SK-N-SH (cell line): ENCODE measurements around the gene PACSIN1. TPM values are rescaled to one million over a fixed set of nuclear protein-coding genes. Genes with fewer than 3 reads are reported as not detected.

Experiments used
- CTCF ChIA-PET: fragments of 300-600, 350-600 bp; formaldehyde crosslinking; extraction: SDS; loops from one replicate; lab custom pipeline; 2021; lab: Yijun Ruan, JAX
- POLR2A ChIA-PET: fragments of 350-600 bp; sonication (Branson Sonifier 250); formaldehyde crosslinking; extraction: SDS; loops from one replicate; lab custom pipeline; 2020; ENCODE audit warnings: antibody characterized with exemption, inconsistent platforms; lab: Yijun Ruan, JAX
- DNase-seq: peaks from one replicate; pipeline ENCODE4 v3.0.0; 2012
- H2AFZ ChIP-seq: fragments of 200-600 bp; sonication (generic); 2 replicates; pipeline ENCODE4 v1.8.1; 2016; ENCODE audit warnings: antibody characterized with exemption, mild to moderate bottlenecking, low read depth
- H3F3A ChIP-seq: fragments of 200-600 bp; sonication (generic); replicated peaks from 2 replicates; pipeline ENCODE3; 2016; ENCODE audit warnings: antibody characterized with exemption, mild to moderate bottlenecking; ENCODE audit not compliant: insufficient read depth
- H3K27ac ChIP-seq, 2 experiments: fragments of 200-500 bp in 1 of 2; fragments of 200-600 bp in 1 of 2; sonication (Bioruptor generic) in 1 of 2; sonication (generic), shearing (Covaris generic) in 1 of 2; 2 replicates each; pipeline versions ENCODE4 v1.5.1 to v1.6.1; 2014 to 2016; ENCODE audit warnings: low read depth in 2 of 2, inconsistent platforms in 1 of 2, low read length in 1 of 2, mild to moderate bottlenecking in 1 of 2, mixed read lengths in 1 of 2
- H3K27me3 ChIP-seq: fragments of 200-600 bp; sonication (generic), shearing (Covaris generic); 2 replicates; pipeline ENCODE4 v1.6.1; 2016; ENCODE audit warnings: mixed run types; ENCODE audit not compliant: insufficient read depth
- H3K36me3 ChIP-seq, 2 experiments: fragments of 200-500 bp in 1 of 2; fragments of 200-600 bp in 1 of 2; sonication (Bioruptor generic) in 1 of 2; sonication (generic) in 1 of 2; replicated peaks in 1 of 2; 2 replicates each; pipeline versions ENCODE3 to v1.5.1; 2014 to 2016; ENCODE audit warnings: low read length in 1 of 2, mild to moderate bottlenecking in 1 of 2; ENCODE audit not compliant: insufficient read depth in 2 of 2, control insufficient read depth in 1 of 2
- H3K4me1 ChIP-seq, 2 experiments: fragments of 200-500 bp in 1 of 2; fragments of 200-600 bp in 1 of 2; sonication (Bioruptor generic) in 1 of 2; sonication (generic), shearing (Covaris generic) in 1 of 2; 2 replicates each; pipeline versions ENCODE4 v1.5.1 to v1.6.1; 2014 to 2016; ENCODE audit warnings: low read depth in 1 of 2, low read length in 1 of 2, mixed run types in 1 of 2; ENCODE audit not compliant: insufficient read depth in 2 of 2, control insufficient read depth in 1 of 2
- H3K4me2 ChIP-seq: fragments of 200-600 bp; sonication (generic), shearing (Covaris generic); 2 replicates; pipeline ENCODE4 v1.6.1; 2017; ENCODE audit warnings: mixed run types
- H3K4me3 ChIP-seq, 2 experiments: fragments of 200-500 bp in 1 of 2; fragments of 200-600 bp in 1 of 2; sonication (Bioruptor generic) in 1 of 2; sonication (generic), shearing (Covaris generic) in 1 of 2; 2 replicates each; pipeline versions ENCODE4 v1.5.1 to v1.8.1; 2014 to 2016; ENCODE audit warnings: low read depth in 2 of 2, inconsistent platforms in 1 of 2, low read length in 1 of 2, mild to moderate bottlenecking in 1 of 2, mixed read lengths in 1 of 2, moderate library complexity in 1 of 2
- H3K79me2 ChIP-seq: fragments of 200-600 bp; sonication (generic); 2 replicates; pipeline ENCODE4 v1.8.1; 2017; ENCODE audit warnings: mild to moderate bottlenecking; ENCODE audit not compliant: insufficient read depth
- H3K9ac ChIP-seq: fragments of 200-600 bp; sonication (generic); 2 replicates; pipeline ENCODE4 v1.6.1; 2017; ENCODE audit warnings: mixed run types
- H3K9me2 ChIP-seq: fragments of 200-600 bp; sonication (generic); 2 replicates; pipeline ENCODE4 v1.6.1; 2017; ENCODE audit warnings: mixed run types
- H3K9me3 ChIP-seq: fragments of 200-600 bp; sonication (generic); 2 replicates; pipeline ENCODE4 v1.6.1; 2017; ENCODE audit warnings: mixed run types, mild to moderate bottlenecking, moderate library complexity
- H4K20me1 ChIP-seq: fragments of 200-600 bp; sonication (generic); 2 replicates; pipeline ENCODE4 v1.6.1; 2017; ENCODE audit warnings: mild to moderate bottlenecking, mixed run types; ENCODE audit not compliant: insufficient read depth
- EP300 ChIP-seq, 2 experiments: IDR thresholded peaks; 2 replicates each; pipeline versions ENCODE4 v1.4.0 to v1.6.1; 2012; ENCODE audit warnings: borderline replicate concordance in 1 of 2, low read depth in 1 of 2, low read length in 1 of 2
- EZH2phosphoT487 ChIP-seq: fragments of 200-600 bp; sonication (generic); IDR thresholded peaks from 2 replicates; pipeline ENCODE4 v1.6.1; 2017; ENCODE audit warnings: low read depth, mixed run types, mild to moderate bottlenecking, antibody characterized with exemption, moderate library complexity, borderline replicate concordance
- FOXM1 ChIP-seq: IDR thresholded peaks from 2 replicates; pipeline ENCODE4 v1.4.0; 2012; ENCODE audit warnings: low read depth, mild to moderate bottlenecking
- GABPA ChIP-seq: IDR thresholded peaks from 2 replicates; pipeline ENCODE4 v1.4.0; 2012; ENCODE audit warnings: low read depth, mild to moderate bottlenecking
- GATA2 ChIP-seq: sonication (generic); formaldehyde crosslinking; IDR thresholded peaks from 2 replicates; pipeline ENCODE4 v1.5.0; 2020; ENCODE audit warnings: mild to moderate bottlenecking, missing genetic modification reagents
- JUND ChIP-seq: IDR thresholded peaks from 2 replicates; pipeline ENCODE4 v1.4.0; 2012
- MEF2A ChIP-seq: IDR thresholded peaks from 2 replicates; pipeline ENCODE4 v1.4.0; 2012; ENCODE audit warnings: low read depth, borderline replicate concordance
- MXI1 ChIP-seq: IDR thresholded peaks from 2 replicates; pipeline ENCODE4 v1.6.1; 2012; ENCODE audit warnings: mild to moderate bottlenecking, low read depth, low read length, improper control_type of control experiment
- NFIC ChIP-seq: IDR thresholded peaks from 2 replicates; pipeline ENCODE4 v1.4.0; 2012; ENCODE audit warnings: borderline replicate concordance
- NRF1 ChIP-seq: IDR thresholded peaks from 2 replicates; pipeline ENCODE4 v1.6.1; 2012; ENCODE audit warnings: low read depth, mild to moderate bottlenecking, low read length
- RAD21 ChIP-seq: IDR thresholded peaks from 2 replicates; pipeline ENCODE4 v1.6.1; 2012; ENCODE audit warnings: mild to moderate bottlenecking, low read length
- RCOR1 ChIP-seq: fragments of 150-350 bp; IDR thresholded peaks from 2 replicates; pipeline ENCODE4 v1.6.1; 2017; ENCODE audit warnings: antibody characterized with exemption, low read length
- SIN3A ChIP-seq: IDR thresholded peaks from 2 replicates; pipeline ENCODE4 v1.6.1; 2012; ENCODE audit warnings: low read depth, mild to moderate bottlenecking, low read length, moderate library complexity, borderline replicate concordance
- TCF12 ChIP-seq: IDR thresholded peaks from 2 replicates; pipeline ENCODE4 v1.4.0; 2012
- WGBS: methylation state at CpG from one replicate; pipeline ENCODE4 v1.1.6; 2017; ENCODE audit warnings: low lambda C conversion rate; 5-methylcytosine and 5-hydroxymethylcytosine counted together
- polyA plus RNA-seq, 3 experiments: library from polyadenylated mRNA; depleted of rRNA; stranded (reverse); fragments of >200 nt; gene quantifications; 2 replicates each; pipeline ENCODE4 v1.2.3, GENCODE V29; 2012
- TF ChIP-seq, protein P1 (sequence below): IDR thresholded peaks from 2 replicates; pipeline ENCODE4 v1.4.0; 2012; ENCODE audit warnings: low read depth, borderline replicate concordance
- TF ChIP-seq, protein P2 (sequence below): fragments of 200-600 bp; sonication (generic); IDR thresholded peaks from 2 replicates; pipeline ENCODE4 v1.6.1; 2017; ENCODE audit warnings: antibody characterized with exemption, mild to moderate bottlenecking, moderate library complexity
- TF ChIP-seq, protein P3 (sequence below): IDR thresholded peaks from 2 replicates; pipeline ENCODE4; 2012
- TF ChIP-seq, protein P4 (sequence below): IDR thresholded peaks from 2 replicates; pipeline ENCODE4 v1.4.0; 2012; ENCODE audit warnings: low read depth, borderline replicate concordance
- TF ChIP-seq, protein P5 (sequence below): fragments of 150-350 bp; IDR thresholded peaks from 2 replicates; pipeline ENCODE4 v1.6.1; 2017; ENCODE audit warnings: antibody characterized with exemption, low read length, low read depth, borderline replicate concordance
- TF ChIP-seq, protein P6 (sequence below): fragments of 150-350 bp; IDR thresholded peaks from 2 replicates; pipeline ENCODE4 v1.6.1; 2016; ENCODE audit warnings: mild to moderate bottlenecking, low read depth, low read length

The PACSIN1 gene
- polyA plus RNA-seq, 1 of the 3 experiments (the other 2 are of a cell fraction): 0.05 TPM

DNA sequence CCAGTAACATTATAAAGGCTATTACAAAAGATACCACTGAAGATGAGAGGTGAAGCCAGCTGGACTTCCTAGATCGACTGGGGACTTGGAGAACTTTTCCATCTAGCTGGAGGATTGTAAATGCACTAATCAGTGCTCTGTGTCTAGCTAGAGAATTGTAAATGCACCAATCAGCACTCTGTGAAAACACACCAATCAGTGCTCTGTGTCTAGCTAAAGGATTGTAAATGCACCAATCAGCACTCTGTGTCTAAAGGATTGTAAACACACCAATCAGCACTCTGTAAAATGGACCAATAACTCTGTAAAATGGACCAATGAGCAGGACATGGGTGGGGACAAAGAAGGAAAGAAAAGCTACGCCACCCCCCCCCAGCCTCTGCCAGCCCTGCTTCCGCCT lies 26.4 kb upstream of the PACSIN1 start:
- no peak for TF ChIP-seq RCOR1
- TF ChIP-seq MEF2A: no peak
- no peak for TF ChIP-seq EZH2phosphoT487
- TF ChIP-seq SIN3A: no peak
- TF ChIP-seq FOXM1: no peak
- TF ChIP-seq, protein P1, sequence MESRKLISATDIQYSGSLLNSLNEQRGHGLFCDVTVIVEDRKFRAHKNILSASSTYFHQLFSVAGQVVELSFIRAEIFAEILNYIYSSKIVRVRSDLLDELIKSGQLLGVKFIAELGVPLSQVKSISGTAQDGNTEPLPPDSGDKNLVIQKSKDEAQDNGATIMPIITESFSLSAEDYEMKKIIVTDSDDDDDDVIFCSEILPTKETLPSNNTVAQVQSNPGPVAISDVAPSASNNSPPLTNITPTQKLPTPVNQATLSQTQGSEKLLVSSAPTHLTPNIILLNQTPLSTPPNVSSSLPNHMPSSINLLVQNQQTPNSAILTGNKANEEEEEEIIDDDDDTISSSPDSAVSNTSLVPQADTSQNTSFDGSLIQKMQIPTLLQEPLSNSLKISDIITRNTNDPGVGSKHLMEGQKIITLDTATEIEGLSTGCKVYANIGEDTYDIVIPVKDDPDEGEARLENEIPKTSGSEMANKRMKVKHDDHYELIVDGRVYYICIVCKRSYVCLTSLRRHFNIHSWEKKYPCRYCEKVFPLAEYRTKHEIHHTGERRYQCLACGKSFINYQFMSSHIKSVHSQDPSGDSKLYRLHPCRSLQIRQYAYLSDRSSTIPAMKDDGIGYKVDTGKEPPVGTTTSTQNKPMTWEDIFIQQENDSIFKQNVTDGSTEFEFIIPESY: no peak
- TF ChIP-seq NFIC: no peak
- TF ChIP-seq, protein P2, sequence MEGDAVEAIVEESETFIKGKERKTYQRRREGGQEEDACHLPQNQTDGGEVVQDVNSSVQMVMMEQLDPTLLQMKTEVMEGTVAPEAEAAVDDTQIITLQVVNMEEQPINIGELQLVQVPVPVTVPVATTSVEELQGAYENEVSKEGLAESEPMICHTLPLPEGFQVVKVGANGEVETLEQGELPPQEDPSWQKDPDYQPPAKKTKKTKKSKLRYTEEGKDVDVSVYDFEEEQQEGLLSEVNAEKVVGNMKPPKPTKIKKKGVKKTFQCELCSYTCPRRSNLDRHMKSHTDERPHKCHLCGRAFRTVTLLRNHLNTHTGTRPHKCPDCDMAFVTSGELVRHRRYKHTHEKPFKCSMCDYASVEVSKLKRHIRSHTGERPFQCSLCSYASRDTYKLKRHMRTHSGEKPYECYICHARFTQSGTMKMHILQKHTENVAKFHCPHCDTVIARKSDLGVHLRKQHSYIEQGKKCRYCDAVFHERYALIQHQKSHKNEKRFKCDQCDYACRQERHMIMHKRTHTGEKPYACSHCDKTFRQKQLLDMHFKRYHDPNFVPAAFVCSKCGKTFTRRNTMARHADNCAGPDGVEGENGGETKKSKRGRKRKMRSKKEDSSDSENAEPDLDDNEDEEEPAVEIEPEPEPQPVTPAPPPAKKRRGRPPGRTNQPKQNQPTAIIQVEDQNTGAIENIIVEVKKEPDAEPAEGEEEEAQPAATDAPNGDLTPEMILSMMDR: no peak
- no peak for TF ChIP-seq RAD21
- TF ChIP-seq EP300 (IDR thresholded peaks at IDR 0.05; ENCODE audit: borderline replicate concordance in 1 of 2, low read depth in 1 of 2, low read length in 1 of 2): no peak
- TF ChIP-seq, protein P3, sequence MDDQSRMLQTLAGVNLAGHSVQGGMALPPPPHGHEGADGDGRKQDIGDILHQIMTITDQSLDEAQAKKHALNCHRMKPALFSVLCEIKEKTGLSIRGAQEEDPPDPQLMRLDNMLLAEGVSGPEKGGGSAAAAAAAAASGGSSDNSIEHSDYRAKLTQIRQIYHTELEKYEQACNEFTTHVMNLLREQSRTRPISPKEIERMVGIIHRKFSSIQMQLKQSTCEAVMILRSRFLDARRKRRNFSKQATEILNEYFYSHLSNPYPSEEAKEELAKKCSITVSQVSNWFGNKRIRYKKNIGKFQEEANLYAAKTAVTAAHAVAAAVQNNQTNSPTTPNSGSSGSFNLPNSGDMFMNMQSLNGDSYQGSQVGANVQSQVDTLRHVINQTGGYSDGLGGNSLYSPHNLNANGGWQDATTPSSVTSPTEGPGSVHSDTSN: no peak
- TF ChIP-seq, protein P4, sequence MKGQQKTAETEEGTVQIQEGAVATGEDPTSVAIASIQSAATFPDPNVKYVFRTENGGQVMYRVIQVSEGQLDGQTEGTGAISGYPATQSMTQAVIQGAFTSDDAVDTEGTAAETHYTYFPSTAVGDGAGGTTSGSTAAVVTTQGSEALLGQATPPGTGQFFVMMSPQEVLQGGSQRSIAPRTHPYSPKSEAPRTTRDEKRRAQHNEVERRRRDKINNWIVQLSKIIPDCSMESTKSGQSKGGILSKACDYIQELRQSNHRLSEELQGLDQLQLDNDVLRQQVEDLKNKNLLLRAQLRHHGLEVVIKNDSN: no peak
- no peak for TF ChIP-seq GABPA
- TF ChIP-seq JUND: no peak
- TF ChIP-seq, protein P5, sequence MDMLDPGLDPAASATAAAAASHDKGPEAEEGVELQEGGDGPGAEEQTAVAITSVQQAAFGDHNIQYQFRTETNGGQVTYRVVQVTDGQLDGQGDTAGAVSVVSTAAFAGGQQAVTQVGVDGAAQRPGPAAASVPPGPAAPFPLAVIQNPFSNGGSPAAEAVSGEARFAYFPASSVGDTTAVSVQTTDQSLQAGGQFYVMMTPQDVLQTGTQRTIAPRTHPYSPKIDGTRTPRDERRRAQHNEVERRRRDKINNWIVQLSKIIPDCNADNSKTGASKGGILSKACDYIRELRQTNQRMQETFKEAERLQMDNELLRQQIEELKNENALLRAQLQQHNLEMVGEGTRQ: no peak
- TF ChIP-seq, protein P6, sequence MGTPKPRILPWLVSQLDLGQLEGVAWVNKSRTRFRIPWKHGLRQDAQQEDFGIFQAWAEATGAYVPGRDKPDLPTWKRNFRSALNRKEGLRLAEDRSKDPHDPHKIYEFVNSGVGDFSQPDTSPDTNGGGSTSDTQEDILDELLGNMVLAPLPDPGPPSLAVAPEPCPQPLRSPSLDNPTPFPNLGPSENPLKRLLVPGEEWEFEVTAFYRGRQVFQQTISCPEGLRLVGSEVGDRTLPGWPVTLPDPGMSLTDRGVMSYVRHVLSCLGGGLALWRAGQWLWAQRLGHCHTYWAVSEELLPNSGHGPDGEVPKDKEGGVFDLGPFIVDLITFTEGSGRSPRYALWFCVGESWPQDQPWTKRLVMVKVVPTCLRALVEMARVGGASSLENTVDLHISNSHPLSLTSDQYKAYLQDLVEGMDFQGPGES: no peak
- TF ChIP-seq GATA2: no peak
- no peak for TF ChIP-seq TCF12
- TF ChIP-seq NRF1: no peak
- TF ChIP-seq MXI1: no peak
- TF ChIP-seq, all 33 proteins: peak for 0
- Histone ChIP-seq H3K36me3 (no peaks in the 10 kb centered on the region), H3K79me2 (no peaks in the 10 kb centered on the region), H4K20me1 (no peaks in the 10 kb centered on the region), H3K27me3 (no peaks in the 10 kb centered on the region), H3F3A (no peaks in the 10 kb centered on the region), H3K9me2 (no peaks in the 10 kb centered on the region), H3K27ac (no peak overlapping the region), H3K4me3 (no peak overlapping the region), H3K4me1 (no peaks in the 10 kb centered on the region), H3K9ac (no peak overlapping the region), H3K4me2 (no peak overlapping the region), H2AFZ (no peak overlapping the region), H3K9me3 (no peaks in the 10 kb centered on the region)
- no peak for DNase-seq
- WGBS: 60% methylated on average over 3 of the region's 3 CpGs
- POLR2A ChIA-PET: no interaction called here
- CTCF ChIA-PET: no interaction called here
